Ishikawa (cell line): ENCODE results near the gene ZNF366.

Experiments used
- CREB1 ChIP-seq: IDR thresholded peaks from 2 replicates; pipeline ENCODE4 v1.6.1; 2012; ENCODE audit warnings: low read depth
- EP300 ChIP-seq: IDR thresholded peaks from 2 replicates; pipeline ENCODE4 v1.6.1; 2012; ENCODE audit warnings: borderline replicate concordance
- RAD21 ChIP-seq: IDR thresholded peaks from 2 replicates; pipeline ENCODE4 v1.6.1; 2012; ENCODE audit warnings: low read depth
- YY1 ChIP-seq: IDR thresholded peaks from 2 replicates; pipeline ENCODE4 v1.6.1; 2012; ENCODE audit warnings: low read depth

- TF ChIP-seq CREB1, result no peak
- no peak for TF ChIP-seq RAD21
- TF ChIP-seq EP300, result no peak
- TF ChIP-seq YY1, result no peak
These were observed 70.3 kb downstream of the ZNF366 start for GRCh38 chr5:72436796-72437471.
